Small intestine (tissue), 7 donors: ENCODE results near the gene P2RY6. TPM values are rescaled to one million over a fixed set of nuclear protein-coding genes. Genes with fewer than 3 reads are reported as not detected.

Source experiments
- DNase-seq, 2 donors: peaks; one replicate each; pipeline versions ENCODE4 v3.0.0 to v3.0.0-alpha.2; 2013
- FAIRE-seq: peaks from 2 replicates; lab custom pipeline; 2012; peaks lifted over from hg19 to GRCh38; lab: Jason Lieb, UNC
- H3K27ac ChIP-seq, 3 donors: one replicate each; pipeline ENCODE4 v1.5.1; 2013; ENCODE audit warnings: low read length in 2 of 3, mild to moderate bottlenecking in 2 of 3, control low read depth in 1 of 3, inconsistent platforms in 1 of 3, low read depth in 1 of 3, moderate library complexity in 1 of 3
- H3K27me3 ChIP-seq, 3 donors: one replicate each; pipeline ENCODE4 v1.6.1; 2013; ENCODE audit warnings: low read length in 3 of 3, inconsistent platforms in 1 of 3; ENCODE audit not compliant: control insufficient read depth in 3 of 3, insufficient read depth in 3 of 3
- H3K36me3 ChIP-seq, 3 donors: one replicate each; pipeline ENCODE4 v1.6.1; 2013; ENCODE audit warnings: low read length in 3 of 3, inconsistent platforms in 1 of 3, low read depth in 1 of 3, mild to moderate bottlenecking in 1 of 3, moderate library complexity in 1 of 3; ENCODE audit not compliant: control insufficient read depth in 3 of 3, insufficient read depth in 2 of 3
- H3K4me1 ChIP-seq, 3 donors: one replicate each; pipeline ENCODE4 v1.6.1; 2013; ENCODE audit warnings: low read length in 2 of 3, inconsistent platforms in 1 of 3, low read depth in 1 of 3, mild to moderate bottlenecking in 1 of 3, moderate library complexity in 1 of 3; ENCODE audit not compliant: control insufficient read depth in 3 of 3, insufficient read depth in 2 of 3
- H3K4me3 ChIP-seq, 3 donors: one replicate each; pipeline ENCODE4 v1.5.1; 2013; ENCODE audit warnings: low read length in 3 of 3, control low read depth in 1 of 3, inconsistent platforms in 1 of 3, low read depth in 1 of 3, mild to moderate bottlenecking in 1 of 3, moderate library complexity in 1 of 3
- H3K9me3 ChIP-seq, 2 donors: one replicate each; pipeline ENCODE4 v1.6.1; 2013; ENCODE audit warnings: low read depth in 1 of 2, low read length in 1 of 2; ENCODE audit not compliant: control insufficient read depth in 2 of 2, insufficient read depth in 1 of 2
- WGBS, 3 donors: extraction: QIAGEN DNeasy Blood & Tissue Kit; methylation state at CpG; one replicate each; pipeline ENCODE4 v1.1.7; 2013; 5-methylcytosine and 5-hydroxymethylcytosine counted together
- polyA plus RNA-seq, 4 donors: library from polyadenylated mRNA; stranded (reverse) in 3 of 4; unstranded in 1 of 4; fragments of 200-250 nt in 3 of 4; fragments of 120-200 nt in 1 of 4; gene quantifications; one replicate each; pipeline versions ENCODE4 v1.2.1 to v1.2.3, GENCODE V29; 2013
- donor health status: healthy with polysubstance abuse.
- donor health status: control.
- donor health status: control.
- donor health status: Bipolar disorder and iron deficiency.
- donor health status: healthy.

Gene P2RY6
- polyA plus RNA-seq, 4 donors: 0.67 to 46.0 (median 3.1) TPM

DNA sequence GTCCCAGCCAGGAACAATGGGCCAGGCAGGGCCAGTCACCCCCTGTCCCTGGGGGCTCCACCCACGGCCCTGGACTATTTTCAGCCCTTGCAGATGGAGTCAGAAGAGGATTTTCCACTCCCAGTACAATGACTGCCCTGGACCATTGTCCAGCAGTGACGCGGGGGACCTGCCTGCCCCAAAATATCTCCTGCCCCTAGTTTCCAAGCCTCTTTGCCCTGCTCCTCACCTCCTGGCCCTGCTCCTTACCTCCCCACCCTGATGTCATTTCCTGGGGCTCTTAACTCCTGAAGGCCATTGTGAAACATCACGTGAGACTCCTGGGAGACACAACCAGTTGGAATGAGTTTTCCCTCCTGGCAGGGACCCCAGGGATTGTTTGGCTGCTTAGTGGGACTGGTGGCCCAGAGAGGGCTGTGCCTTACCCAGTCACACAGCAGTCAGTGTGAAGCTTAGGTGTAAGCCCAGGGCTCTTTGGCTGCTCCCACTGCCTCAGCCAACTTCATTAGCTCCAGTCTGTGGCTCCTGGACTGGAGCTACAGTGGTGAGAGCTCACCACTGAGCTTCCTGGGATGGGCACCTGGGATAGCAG is 31.9 kb upstream of the P2RY6 start:
- Histone ChIP-seq H3K9me3 (no peaks in the 10 kb centered on the region), H3K27me3 (no peaks in the 10 kb centered on the region), H3K27ac (peak overlapping the region in 1 of 3 donors; percentile 24), H3K36me3 (peaks cover 0 to 23% (median 0%) of the 10 kb centered on the region in 3 donors), H3K4me1 (no peaks in the 10 kb centered on the region), H3K4me3 (no peak overlapping the region)
- WGBS, 3 donors: 58 to 69% (median 68%) methylated on average over 4 of the region's 4 CpGs
- DNase-seq (no peak), FAIRE-seq (no peak)

DNA sequence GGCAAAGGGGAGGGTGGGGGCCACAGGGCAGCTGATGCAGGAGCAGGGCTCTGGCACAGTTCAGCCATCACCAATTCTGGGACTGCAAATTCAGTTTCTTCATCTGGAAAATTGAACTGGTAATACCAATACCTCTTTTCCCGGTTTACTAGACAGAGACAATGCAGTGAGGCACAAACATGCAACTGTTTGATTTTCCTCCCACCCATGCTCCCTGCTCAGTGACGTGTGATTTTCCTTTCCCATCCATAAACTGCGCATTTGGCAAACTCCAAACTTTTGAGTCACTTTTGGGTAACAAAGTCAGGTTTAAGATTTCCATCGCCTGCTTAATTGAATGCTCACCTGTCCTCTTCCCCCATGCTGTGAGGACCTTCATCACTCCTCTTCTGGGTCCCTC is 30.8 kb upstream of the P2RY6 start:
- WGBS, 3 donors: 91 to 94% (median 93%) methylated on average over 4 of the region's 4 CpGs
- FAIRE-seq: no peak

DNA sequence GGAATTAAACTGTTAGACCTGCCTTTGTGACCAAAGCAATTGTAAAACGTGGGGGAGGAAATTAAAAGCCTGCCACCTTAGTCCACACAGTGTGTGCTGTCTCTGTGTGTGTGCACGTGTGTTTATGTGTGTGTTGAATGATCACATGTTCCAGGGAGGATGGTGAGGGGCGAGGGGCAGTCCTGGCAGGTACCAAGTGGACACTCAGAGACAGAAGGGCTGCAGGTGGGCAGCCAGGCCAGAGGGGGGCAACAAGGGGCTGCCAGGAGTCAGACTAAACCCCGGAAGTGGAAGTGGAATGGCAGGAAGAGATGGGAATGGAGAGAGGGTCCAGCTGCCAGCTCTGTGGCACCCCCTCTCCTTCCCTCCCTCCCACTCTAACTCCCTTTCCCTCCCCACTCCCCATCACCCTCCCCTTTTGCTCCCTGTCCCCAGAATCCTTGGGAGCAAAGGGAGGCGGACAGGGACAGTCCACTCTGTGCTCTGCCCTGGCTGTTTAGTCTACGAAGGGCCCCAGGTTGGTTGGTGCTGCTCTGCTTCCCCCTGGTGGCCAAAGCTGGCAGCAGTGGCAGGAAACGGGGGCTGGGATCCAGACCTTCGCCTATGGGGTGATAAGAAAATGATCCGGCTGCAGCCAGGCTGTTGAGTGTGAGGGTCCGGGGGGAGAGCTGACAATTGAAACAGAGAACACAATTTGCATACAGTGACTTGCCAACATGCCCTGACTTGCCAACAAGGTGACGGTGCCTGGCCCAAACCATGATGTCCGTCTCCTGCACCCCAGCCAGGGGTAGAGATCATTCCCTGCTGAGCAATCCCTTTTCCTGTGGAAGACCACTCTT is 29.7 kb upstream of the P2RY6 start:
- FAIRE-seq: no peak
- Histone ChIP-seq H3K9me3 (no peaks in the 10 kb centered on the region), H3K27ac (no peak overlapping the region), H3K4me3 (peak overlapping the region in 1 of 3 donors; percentile 18), H3K27me3 (no peaks in the 10 kb centered on the region), H3K4me1 (no peaks in the 10 kb centered on the region), H3K36me3 (peaks cover 0 to 9% (median 0%) of the 10 kb centered on the region in 3 donors)
- 27 to 36% (median 32%) methylated on average over 12 of the region's 12 CpGs for WGBS, 3 donors
- peak; percentile 74 to 84 for DNase-seq

More for the DNA sequence above, 30.8 kb upstream of the P2RY6 start:
- no peak for DNase-seq
- Histone ChIP-seq H3K36me3 (peaks cover 0 to 15% (median 0%) of the 10 kb centered on the region in 3 donors), H3K4me1 (no peaks in the 10 kb centered on the region), H3K27me3 (no peaks in the 10 kb centered on the region), H3K4me3 (no peak overlapping the region), H3K27ac (no peak overlapping the region), H3K9me3 (no peaks in the 10 kb centered on the region)

DNA sequence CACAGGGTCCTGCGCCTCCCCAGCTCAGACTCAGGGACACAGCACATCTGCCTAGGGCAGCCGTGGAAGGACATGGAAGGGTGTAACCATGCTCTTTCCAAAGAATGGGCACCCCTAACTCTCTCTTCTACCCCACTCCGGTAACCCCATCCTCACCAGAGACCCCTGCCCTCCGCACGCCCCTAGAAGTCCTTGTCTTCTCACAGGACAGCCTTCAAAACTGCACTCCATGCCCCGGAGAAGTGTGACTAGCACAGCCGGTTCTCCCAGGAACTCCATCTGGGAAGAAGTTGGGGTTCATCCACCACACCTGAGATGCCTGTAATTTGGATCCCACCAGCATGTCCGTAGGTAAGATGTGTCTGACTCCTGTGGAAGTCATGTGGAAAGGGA is 29.0 kb upstream of the P2RY6 start:
- Histone ChIP-seq H3K4me3 (no peak overlapping the region), H3K27me3 (no peaks in the 10 kb centered on the region), H3K9me3 (no peaks in the 10 kb centered on the region), H3K4me1 (no peaks in the 10 kb centered on the region), H3K27ac (no peak overlapping the region), H3K36me3 (peaks cover 0 to 4% (median 0%) of the 10 kb centered on the region in 3 donors)
- WGBS, 3 donors: 68 to 85% (median 77%) methylated on average over 8 of the region's 8 CpGs
- FAIRE-seq (no peak), DNase-seq (no peak)

- no peak for FAIRE-seq
- Histone ChIP-seq H3K36me3 (no peaks in the 10 kb centered on the region), H3K9me3 (no peaks in the 10 kb centered on the region), H3K4me3 (no peak overlapping the region), H3K27me3 (no peaks in the 10 kb centered on the region), H3K27ac (no peak overlapping the region), H3K4me1 (no peaks in the 10 kb centered on the region)
- no peak for DNase-seq
- 58 to 72% (median 62%) methylated on average over 4 of the region's 4 CpGs for WGBS, 3 donors
Measured at GRCh38 chr11:73244589-73245240, 27.4 kb upstream of the P2RY6 start.

DNA sequence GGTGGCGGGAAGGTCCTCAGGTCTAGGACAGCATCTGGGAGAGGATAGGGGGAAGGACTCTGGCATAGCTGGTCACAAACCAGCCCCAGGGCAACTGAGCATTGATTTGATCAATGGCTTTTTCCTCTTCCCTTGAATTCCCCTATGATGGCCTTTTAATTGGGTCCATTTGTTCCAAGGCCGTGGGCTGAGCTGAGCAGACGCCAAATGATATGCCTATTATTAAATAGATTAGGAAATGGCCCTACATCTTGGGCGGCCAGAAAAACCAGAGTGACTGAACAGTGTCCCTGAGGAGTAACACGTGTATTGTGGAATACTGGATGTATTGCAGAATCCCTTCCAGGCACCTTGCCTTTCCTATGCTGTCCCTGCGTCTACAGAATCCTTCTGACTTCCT is 26.7 kb upstream of the P2RY6 start:
- FAIRE-seq (no peak), DNase-seq (peak in 1 of 2 donors; percentile 21)
- H3K4me1 ChIP-seq: no peaks in the 10 kb centered on the region
- H3K36me3 ChIP-seq: no peaks in the 10 kb centered on the region
- H3K4me3 ChIP-seq: no peak overlapping the region
- H3K9me3 ChIP-seq: no peaks in the 10 kb centered on the region
- H3K27ac ChIP-seq: no peak overlapping the region
- H3K27me3 ChIP-seq: no peaks in the 10 kb centered on the region
- 41 to 69% (median 46%) methylated on average over 6 of the region's 6 CpGs for WGBS, 3 donors

DNA sequence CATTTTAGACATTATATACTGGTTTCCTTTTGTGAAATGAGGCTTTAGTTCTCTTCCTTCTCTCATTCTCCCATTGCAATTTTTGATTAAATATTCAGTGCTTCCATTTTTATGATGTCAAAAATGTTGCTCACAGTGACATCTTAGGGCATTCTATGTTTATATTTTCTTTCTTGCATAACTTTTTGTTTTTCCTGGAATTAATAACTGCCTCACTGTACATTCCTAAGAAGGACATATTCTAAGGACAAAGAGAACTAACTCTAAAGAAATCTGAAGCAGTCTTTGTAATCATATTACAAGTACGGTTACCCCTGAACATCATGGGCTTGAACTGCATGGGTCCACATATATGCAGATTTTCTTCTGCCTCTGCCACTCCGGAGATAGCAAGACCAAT is 25.8 kb upstream of the P2RY6 start:
- no peaks in the 10 kb centered on the region for H3K4me1 ChIP-seq
- H3K27me3 ChIP-seq: no peaks in the 10 kb centered on the region
- H3K4me3 ChIP-seq: no peak overlapping the region
- DNase-seq (no peak), FAIRE-seq (no peak)
- WGBS, 3 donors: 83 to 87% (median 87%) methylated on average over 2 of the region's 2 CpGs
- no peaks in the 10 kb centered on the region for H3K9me3 ChIP-seq
- no peak overlapping the region for H3K27ac ChIP-seq
- no peaks in the 10 kb centered on the region for H3K36me3 ChIP-seq

- FAIRE-seq: no peak
- H3K36me3 ChIP-seq: no peaks in the 10 kb centered on the region
- no peak overlapping the region for H3K4me3 ChIP-seq
- no peaks in the 10 kb centered on the region for H3K4me1 ChIP-seq
- no peaks in the 10 kb centered on the region for H3K27me3 ChIP-seq
- DNase-seq: no peak
- peak overlapping the region in 1 of 3 donors; percentile 49 for H3K27ac ChIP-seq
- 82 to 97% (median 91%) methylated on average over 3 of the region's 3 CpGs for WGBS, 3 donors
- H3K9me3 ChIP-seq: no peaks in the 10 kb centered on the region
Measured at GRCh38 chr11:73248526-73249185, 23.5 kb upstream of the P2RY6 start.
